HepG2 (cell line): ENCODE data around the gene SPATA25. TPM values are rescaled to one million over a fixed set of nuclear protein-coding genes. Genes with fewer than 3 reads are reported as not detected.
A peak's percentile ranks its signal among the peaks of the same experiment; 100 is the strongest.

Experiments
- CBX1 ChIP-seq: IDR thresholded peaks from one replicate; pipeline ENCODE4 v1.6.1; 2016; ENCODE audit warnings: antibody characterized with exemption, low read depth
- HDAC1 ChIP-seq: sonication (generic); formaldehyde crosslinking; IDR thresholded peaks from 2 replicates; pipeline ENCODE4 v1.5.1; 2020; ENCODE audit warnings: mild to moderate bottlenecking, missing genetic modification reagents
- HNF4A ChIP-seq: sonication (generic); formaldehyde crosslinking; IDR thresholded peaks from 2 replicates; pipeline ENCODE4 v1.4.0; 2020; ENCODE audit warnings: missing genetic modification reagents
- KAT8 ChIP-seq: IDR thresholded peaks from 2 replicates; pipeline ENCODE4 v1.6.1; 2016; ENCODE audit warnings: missing genetic modification reagents, missing compliant biosample characterization
- KLF11 ChIP-seq: IDR thresholded peaks from 2 replicates; pipeline ENCODE4 v1.6.1; 2016; ENCODE audit warnings: missing compliant biosample characterization
- MAZ ChIP-seq, 2 experiments: sonication (generic) in 1 of 2; formaldehyde crosslinking in 1 of 2; IDR thresholded peaks; 2 replicates each; pipeline versions ENCODE4 v1.5.0 to v1.6.1; 2012 to 2020; ENCODE audit warnings: low read depth in 2 of 2, mild to moderate bottlenecking in 2 of 2, borderline replicate concordance in 1 of 2, improper control_type of control experiment in 1 of 2, low read length in 1 of 2, missing genetic modification reagents in 1 of 2, moderate library complexity in 1 of 2
- MED1 ChIP-seq: sonication (generic); formaldehyde crosslinking; IDR thresholded peaks from 2 replicates; pipeline ENCODE4 v1.4.0; 2020; ENCODE audit warnings: missing genetic modification reagents
- NFYB ChIP-seq: sonication (generic); formaldehyde crosslinking; IDR thresholded peaks from 2 replicates; pipeline ENCODE4 v1.4.0; 2020; ENCODE audit warnings: missing genetic modification reagents
- NR2C2 ChIP-seq: sonication (generic); formaldehyde crosslinking; IDR thresholded peaks from 2 replicates; pipeline ENCODE4 v1.4.0; 2020; ENCODE audit warnings: missing genetic modification reagents, mild to moderate bottlenecking, moderate library complexity, borderline replicate concordance
- SKIL ChIP-seq: sonication (generic); formaldehyde crosslinking; IDR thresholded peaks from 2 replicates; pipeline ENCODE4 v1.8.0; 2022; ENCODE audit warnings: missing genetic modification reagents, mild to moderate bottlenecking, moderate library complexity, borderline replicate concordance
- SMYD3 ChIP-seq: sonication (generic); formaldehyde crosslinking; IDR thresholded peaks from 2 replicates; pipeline ENCODE4 v1.8.1; 2023; ENCODE audit warnings: mild to moderate bottlenecking, missing genetic modification reagents
- UBTF ChIP-seq: sonication (generic); formaldehyde crosslinking; IDR thresholded peaks from 2 replicates; pipeline ENCODE4 v1.4.0; 2020; ENCODE audit warnings: mild to moderate bottlenecking, missing genetic modification reagents
- ZBTB2 ChIP-seq: sonication (generic); formaldehyde crosslinking; IDR thresholded peaks from 2 replicates; pipeline ENCODE4 v1.8.0; 2022; ENCODE audit warnings: low read depth, missing genetic modification reagents
- ZBTB38 ChIP-seq: sonication (generic); formaldehyde crosslinking; IDR thresholded peaks from 2 replicates; pipeline ENCODE4 v1.5.1; 2020; ENCODE audit warnings: mild to moderate bottlenecking, missing genetic modification reagents
- ZFP36 ChIP-seq: fragments of 150-350 bp; IDR thresholded peaks from 2 replicates; pipeline ENCODE4 v1.6.1; 2018; ENCODE audit warnings: borderline replicate concordance, low read length, low read depth; ENCODE audit not compliant: partially characterized antibody
- ZFP36L2 ChIP-seq: sonication (generic); formaldehyde crosslinking; IDR thresholded peaks from 2 replicates; pipeline ENCODE4 v1.4.0; 2020; ENCODE audit warnings: missing genetic modification reagents
- ZFP82 ChIP-seq: sonication (generic); formaldehyde crosslinking; IDR thresholded peaks from 2 replicates; pipeline ENCODE4 v1.5.1; 2020; ENCODE audit warnings: mild to moderate bottlenecking, missing genetic modification reagents, borderline replicate concordance
- ZNF530 ChIP-seq: sonication (generic); formaldehyde crosslinking; IDR thresholded peaks from 2 replicates; pipeline ENCODE4 v1.5.0; 2020; ENCODE audit warnings: low read depth, mild to moderate bottlenecking, missing genetic modification reagents
- ZNF678 ChIP-seq: sonication (generic); formaldehyde crosslinking; IDR thresholded peaks from 2 replicates; pipeline ENCODE4 v1.4.0; 2020; ENCODE audit warnings: mild to moderate bottlenecking, missing genetic modification reagents
- ZNF816 ChIP-seq: sonication (generic); formaldehyde crosslinking; IDR thresholded peaks from 2 replicates; pipeline ENCODE4 v1.8.0; 2022; ENCODE audit warnings: missing genetic modification reagents, mild to moderate bottlenecking, borderline replicate concordance
- ZNF879 ChIP-seq: sonication (generic); formaldehyde crosslinking; IDR thresholded peaks from 2 replicates; pipeline ENCODE4 v1.8.1; 2023; ENCODE audit warnings: missing genetic modification reagents
- ZSCAN5A ChIP-seq: sonication (generic); formaldehyde crosslinking; IDR thresholded peaks from 2 replicates; pipeline ENCODE4 v1.8.0; 2022; ENCODE audit warnings: mild to moderate bottlenecking, missing genetic modification reagents, borderline replicate concordance
- polyA plus RNA-seq, 8 experiments: library from polyadenylated mRNA; depleted of rRNA in 3 of 8; stranded (reverse) in 7 of 8; unstranded in 1 of 8; fragments of >200 nt; fragmentation: Illumina TruSeq in 4 of 8; extraction: Trizol in 4 of 8; gene quantifications; 2 replicates each; pipeline versions ENCODE4 v1.2.1 to v1.2.3, GENCODE V29; 2011 to 2016; ENCODE audit warnings: low read depth in 4 of 8, missing spikeins in 1 of 8, mixed read lengths in 1 of 8; ENCODE audit not compliant: insufficient read depth in 1 of 8
- total RNA-seq, 5 experiments: library from RNA; depleted of rRNA; stranded (reverse); fragments of >200 nt; fragmentation: Illumina TruSeq; extraction: Trizol; gene quantifications; 2 replicates each; pipeline ENCODE4 v1.2.3, GENCODE V29; 2016; ENCODE audit warnings: low read depth in 1 of 5

Gene SPATA25
- total and polyA plus RNA-seq, 2 of the 13 experiments (the other 11 are each of a cell fraction or from before 2014, with no cell fraction given) = 4.8 to 7.6 TPM

GRCh38 chr20:45921337-45922189, 34.1 kb upstream of the SPATA25 start (continued):
- TF ChIP-seq ZNF879 (CRISPR knock-in tag) (no peak), ZFP36 (no peak), MED1 (peak; percentile 40; the same call in 1 of the 2 replicates), HDAC1 (CRISPR knock-in tag) (no peak), ZBTB2 (CRISPR knock-in tag) (no peak), ZSCAN5A (no peak), NFYB (no peak; the same call in 1 of the 2 replicates), CBX1 (no peak), ZFP36L2 (CRISPR knock-in tag) (no peak), ZFP82 (CRISPR knock-in tag) (no peak), ZBTB38 (CRISPR knock-in tag) (0 out of 2 replicates have a peak, but pooled peaks have one; percentile 21), ZNF530 (no peak), UBTF (CRISPR knock-in tag) (no peak), SMYD3 (CRISPR knock-in tag) (no peak), ZNF816 (CRISPR knock-in tag) (no peak), ZNF678 (no peak), KLF11 (CRISPR knock-in tag) (no peak), SKIL (CRISPR knock-in tag) (0 out of 2 replicates have a peak, but pooled peaks have one; percentile 35), MAZ (IDR thresholded peaks at IDR 0.05; ENCODE audit: borderline replicate concordance, low read depth, low read length) (no peak), MAZ (CRISPR knock-in tag; IDR thresholded peaks at IDR 0.05; ENCODE audit: low read depth) (no peak), NR2C2 (CRISPR knock-in tag) (peak; percentile 54; the same call in 1 of the 2 replicates), KAT8 (peak; percentile 35; the same call in 1 of the 2 replicates), HNF4A (CRISPR knock-in tag) (peak; percentile 89)
